GM21447 (cell line): ENCODE data around the gene SKOR2.

Experiments used
- ATAC-seq: cut with Tn5 transposase; IDR thresholded peaks from one replicate; pipeline ENCODE4 v1.9.1; 2021; ENCODE audit not compliant: unreplicated experiment

The SKOR2 gene

GRCh38 chr18:47251289-47252120, at the start of gene SKOR2:
Gene SKOR2, minus strand, starts transcription at chr18:47251660. Its CDS starts 2,477 bp downstream, at chr18:47249183.
- no peak for ATAC-seq

DNA sequence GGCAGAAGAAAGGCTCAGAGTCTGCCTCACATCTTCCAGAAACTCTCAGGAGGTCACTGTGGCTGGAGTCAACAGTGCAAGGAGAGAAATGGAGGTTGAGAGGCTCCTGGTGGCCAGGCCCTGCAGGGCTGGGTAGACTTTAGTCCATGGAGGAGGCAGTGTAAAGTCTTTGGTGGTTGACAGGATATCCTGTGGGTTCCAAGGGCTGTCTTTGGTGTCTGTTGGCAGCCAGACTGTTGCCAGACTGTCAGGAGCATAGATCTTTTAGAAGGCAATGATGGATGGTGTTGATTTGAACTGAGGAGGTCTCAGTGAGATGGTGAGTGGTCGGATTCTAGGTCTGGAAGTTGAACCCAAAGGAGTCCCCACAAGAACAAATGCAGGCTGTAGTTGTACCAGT, 45.0 kb upstream of the SKOR2 start:
- no peak for ATAC-seq

DNA sequence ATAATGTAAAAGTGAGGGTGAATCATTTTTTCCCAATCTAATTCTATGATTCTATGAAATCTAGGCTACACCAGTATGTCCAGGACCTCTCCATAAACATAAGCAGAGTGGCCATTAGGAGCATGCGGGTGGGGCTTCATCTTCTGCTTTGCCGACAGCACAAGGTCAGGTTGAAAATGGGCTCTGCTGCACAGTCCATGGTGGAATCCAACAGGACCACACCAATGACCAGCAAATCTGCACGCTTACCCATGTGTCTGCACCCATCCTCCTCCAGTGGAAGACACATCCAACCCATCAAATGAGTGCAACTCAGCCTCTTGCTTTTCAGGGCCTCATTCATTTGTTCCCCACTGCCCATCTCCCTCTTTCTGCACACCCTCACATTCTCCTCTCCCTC, 43.3 kb upstream of the SKOR2 start:
- no peak for ATAC-seq

DNA sequence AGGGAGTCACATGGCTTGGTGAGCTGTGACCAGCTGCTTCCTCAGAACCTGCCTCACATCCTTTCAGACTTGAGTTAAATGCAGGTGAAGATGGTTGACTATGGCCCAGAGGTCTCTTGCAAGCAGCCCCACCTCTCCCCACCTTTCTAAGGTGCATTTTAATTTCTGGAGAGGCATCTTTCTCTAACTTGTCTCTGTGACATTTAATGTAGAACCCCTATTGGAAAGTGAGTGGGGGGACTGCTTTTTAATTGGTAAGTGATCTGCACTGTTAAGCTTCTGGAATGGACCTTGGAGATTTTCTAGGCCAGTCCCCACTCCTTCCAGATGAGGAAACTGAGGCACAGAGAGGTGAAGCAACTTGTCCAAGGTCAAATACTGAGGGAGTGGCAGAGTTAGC, 37.3 kb upstream of the SKOR2 start:
- ATAC-seq: no peak

DNA sequence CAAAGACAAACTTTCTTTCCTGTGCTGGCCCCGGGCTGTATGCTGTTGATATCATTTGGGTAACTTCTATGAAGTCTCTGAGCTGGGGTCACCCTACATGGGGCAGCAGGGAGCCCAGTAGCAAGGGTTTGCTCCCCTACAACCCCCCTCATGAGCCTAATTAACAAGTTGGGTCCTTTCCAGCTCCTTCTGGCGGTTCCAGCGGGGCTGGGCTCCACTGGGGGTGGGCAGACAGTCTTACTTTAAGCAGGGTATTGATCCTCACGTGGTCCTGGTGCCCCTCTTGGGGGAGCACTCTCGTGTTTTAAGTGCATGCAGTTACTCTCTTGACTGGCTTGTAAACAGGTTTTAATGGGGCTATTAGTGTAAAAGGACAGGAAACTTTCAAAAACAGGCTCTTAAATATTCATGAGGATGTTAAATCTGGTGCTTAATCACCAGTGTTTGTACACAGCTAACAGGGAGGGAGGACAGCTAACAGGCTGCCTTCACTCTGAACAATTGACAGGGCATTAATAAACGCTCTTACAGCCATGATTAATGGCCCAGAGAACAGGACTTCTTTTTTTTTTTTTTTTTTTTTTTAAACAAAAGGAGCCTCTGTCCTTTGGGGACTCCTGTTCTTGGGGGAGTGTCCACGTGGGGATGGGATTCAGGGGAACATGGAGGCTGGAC, 36.6 kb upstream of the SKOR2 start:
- no peak for ATAC-seq

- ATAC-seq: no peak
Observed at GRCh38 chr18:47286776-47287410, 35.4 kb upstream of the SKOR2 start.

DNA sequence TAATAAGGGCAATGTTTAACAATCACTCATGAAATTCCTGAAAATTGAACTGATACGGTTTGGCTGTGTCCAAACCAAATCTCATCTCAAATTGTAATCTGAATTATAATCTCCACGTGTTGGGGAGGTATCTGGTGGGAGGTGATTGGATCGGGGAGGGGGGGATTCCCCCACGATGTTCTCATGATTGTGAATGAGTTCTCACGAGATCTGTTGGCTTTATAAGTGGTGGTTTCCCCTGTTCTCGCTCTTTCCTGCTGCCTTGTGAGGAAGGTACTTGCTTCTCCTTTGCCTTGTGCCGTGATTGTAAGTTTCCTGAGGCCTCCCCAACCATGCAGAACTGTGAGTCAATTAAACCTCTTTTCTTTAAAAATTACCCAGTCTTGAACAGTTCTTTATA, 34.0 kb upstream of the SKOR2 start:
- ATAC-seq: no peak

- ATAC-seq: no peak
Observed at GRCh38 chr18:47284721-47285395, 33.4 kb upstream of the SKOR2 start.

DNA sequence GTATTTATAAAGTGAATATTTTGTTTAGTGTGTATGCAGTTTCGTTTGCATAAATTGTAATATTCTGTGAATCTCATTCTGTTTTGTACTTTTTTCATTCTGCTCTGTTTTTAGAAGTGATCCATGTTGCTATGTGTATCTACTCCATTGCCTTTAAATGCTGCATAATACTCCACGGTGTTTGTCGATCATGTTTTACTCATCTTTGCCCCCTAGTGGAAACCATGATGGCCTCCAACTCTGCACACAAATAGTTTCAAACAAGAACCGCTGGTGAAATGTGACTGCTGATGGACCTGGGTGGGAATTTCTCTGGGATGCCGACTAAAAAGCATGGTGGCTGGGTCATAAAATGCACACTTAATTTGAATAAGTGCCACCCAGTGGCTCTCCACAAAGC, 32.0 kb upstream of the SKOR2 start:
- no peak for ATAC-seq

GRCh38 chr18:47280121-47280520, 28.7 kb upstream of the SKOR2 start:
- no peak for ATAC-seq

- no peak for ATAC-seq
Observed at GRCh38 chr18:47274961-47275360, 23.5 kb upstream of the SKOR2 start.

DNA sequence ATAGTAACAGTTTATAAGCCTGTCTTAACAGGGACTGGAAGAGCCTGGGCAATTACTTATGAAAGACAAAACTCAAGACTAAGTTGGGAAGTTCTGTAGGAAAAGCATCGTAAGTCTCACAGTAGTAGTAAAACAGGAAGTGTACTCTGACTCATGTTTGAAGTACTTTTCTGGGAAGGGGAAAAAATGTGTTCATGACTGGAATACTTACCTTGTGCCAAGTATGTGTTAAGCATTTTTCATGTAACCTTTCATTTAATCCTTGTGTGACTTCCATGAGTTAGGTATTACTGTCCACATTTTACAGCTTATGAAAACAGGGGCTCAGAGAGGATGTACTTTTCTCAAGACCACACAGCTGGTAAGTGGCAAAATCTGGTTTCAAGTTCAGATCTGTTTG, 13.7 kb upstream of the SKOR2 start:
- ATAC-seq: no peak

DNA sequence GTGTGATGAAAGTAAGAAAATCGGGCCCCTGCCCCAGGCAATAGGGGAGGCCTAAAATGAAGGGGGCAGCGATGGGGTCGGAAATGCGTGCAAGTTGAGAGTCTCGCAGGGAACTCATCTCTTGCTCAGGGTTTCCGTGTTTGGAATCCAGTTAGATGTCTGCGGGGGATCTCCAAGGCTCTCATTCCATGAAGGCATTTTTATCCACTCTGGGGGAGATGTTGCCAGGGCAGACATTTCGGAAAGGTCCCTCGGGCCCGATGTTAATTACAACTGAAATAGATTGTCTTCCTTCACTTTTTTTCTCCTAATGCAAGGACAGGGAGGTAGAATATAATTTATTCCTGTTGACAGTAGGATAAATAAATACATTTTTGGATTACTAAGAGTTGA, 12.8 kb upstream of the SKOR2 start:
- ATAC-seq: no peak

GRCh38 chr18:47263430-47264307, 12.2 kb upstream of the SKOR2 start:
- no peak for ATAC-seq

GRCh38 chr18:47263150-47263429, 11.6 kb upstream of the SKOR2 start:
- no peak for ATAC-seq

GRCh38 chr18:47262301-47263149, 11.1 kb upstream of the SKOR2 start:
- no peak for ATAC-seq

- ATAC-seq: no peak
Observed at GRCh38 chr18:47261902-47262300, 10.4 kb upstream of the SKOR2 start.

DNA sequence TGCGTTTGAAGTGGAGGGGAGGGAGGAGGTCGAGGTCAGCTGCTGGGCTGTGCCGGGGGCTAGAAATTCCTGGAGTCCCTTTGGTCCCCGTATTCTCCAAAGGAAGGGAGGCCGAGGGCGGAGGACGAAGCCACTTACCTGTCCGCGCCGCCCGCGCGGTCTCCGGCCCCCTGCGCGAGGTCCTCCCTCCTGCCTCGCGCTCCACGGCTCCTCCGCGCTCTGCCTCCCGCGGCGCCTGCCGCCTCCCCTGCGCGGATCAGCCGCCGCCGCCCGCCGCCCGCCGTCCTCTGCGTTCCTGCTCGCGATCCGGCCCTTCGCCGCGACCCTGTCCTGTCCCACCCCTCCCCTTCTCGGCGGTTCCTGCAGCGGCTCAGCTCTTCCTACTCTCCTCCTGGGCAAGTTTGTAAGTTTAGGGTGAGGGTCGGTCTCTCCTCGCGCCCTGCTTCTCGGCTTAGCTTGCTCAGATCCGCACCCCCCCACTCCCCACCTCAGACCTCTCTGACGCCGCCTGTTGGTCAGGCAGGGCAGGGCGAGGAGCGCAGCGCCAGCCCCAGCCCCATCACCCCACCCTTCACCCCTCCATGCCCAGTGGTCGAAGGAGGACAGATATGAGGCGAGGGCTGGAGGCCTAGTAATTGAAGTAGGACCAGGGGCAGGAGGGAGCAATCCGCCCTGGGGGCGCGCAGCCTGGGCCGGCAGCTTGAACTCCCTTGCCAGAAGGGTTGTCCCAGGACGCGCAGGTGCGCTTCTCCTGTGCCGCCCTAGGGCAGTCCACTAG, 9.7 kb upstream of the SKOR2 start:
- no peak for ATAC-seq
